Stimulated activated CD8-positive, alpha-beta memory T cell treated with anti-CD3 and anti-CD28 coated beads, Interleukin-7, amount 100 ng/mL, for 1 hour (primary cell): ENCODE data around the gene ZNF335.

Source experiments
- DNase-seq, 2 donors: peaks; one replicate each; pipeline ENCODE4 v3.0.0-alpha.2; 2020; ENCODE audit warnings: low read depth in 2 of 2

Gene ZNF335

GRCh38 chr20:45952861-45953260 lies 19.1 kb downstream of the ZNF335 start:
- no peak for DNase-seq

GRCh38 chr20:45951925-45952834 lies 19.8 kb downstream of the ZNF335 start:
- DNase-seq, result no peak

- no peak for DNase-seq
These were observed 21.7 kb downstream of the ZNF335 start for GRCh38 chr20:45950330-45950646.

- no peak for DNase-seq
These were observed 22.3 kb downstream of the ZNF335 start for GRCh38 chr20:45949542-45950329.

- no peak for DNase-seq
These were observed 23.1 kb downstream of the ZNF335 start for GRCh38 chr20:45948742-45949541.

- DNase-seq, result no peak
These were observed 23.7 kb downstream of the ZNF335 start for GRCh38 chr20:45948261-45948733.

GRCh38 chr20:45947110-45947866 lies 24.7 kb downstream of the ZNF335 start:
- DNase-seq, result no peak

- DNase-seq, result peak in 1 of 2 donors; percentile 56
These were observed 25.6 kb downstream of the ZNF335 start for GRCh38 chr20:45946149-45946970.

GRCh38 chr20:45945678-45946148 lies 26.3 kb downstream of the ZNF335 start:
- DNase-seq, result no peak

- DNase-seq, result no peak
These were observed 26.9 kb downstream of the ZNF335 start for GRCh38 chr20:45944965-45945677.

- DNase-seq, result no peak
These were observed 27.6 kb downstream of the ZNF335 start for GRCh38 chr20:45944151-45944964.

GRCh38 chr20:45943613-45944012 lies 28.4 kb downstream of the ZNF335 start:
- DNase-seq, result no peak

GRCh38 chr20:45940469-45940868 lies 31.5 kb downstream of the ZNF335 start:
- DNase-seq, result no peak

GRCh38 chr20:45940053-45940452 lies 31.9 kb downstream of the ZNF335 start:
- DNase-seq, result no peak

GRCh38 chr20:45938727-45939438 lies 33.1 kb downstream of the ZNF335 start:
- DNase-seq, result no peak

- no peak for DNase-seq
These were observed 34.2 kb downstream of the ZNF335 start for GRCh38 chr20:45937765-45938164.

GRCh38 chr20:45935416-45936046 lies 36.5 kb downstream of the ZNF335 start:
- DNase-seq, result no peak
